H1 (cell line): ENCODE data around the gene CHD5. TPM values are rescaled to one million over a fixed set of nuclear protein-coding genes. Genes with fewer than 3 reads are reported as not detected.

Experiments
- CTCF ChIA-PET: fragments of 300-600 bp; sonication (Branson Sonifier 250); formaldehyde crosslinking; loops from one replicate; lab custom pipeline; 2021; ENCODE audit not compliant: partially characterized antibody; lab: Charles Lee
- POLR2A ChIA-PET: fragments of 300-600 bp; sonication (Branson Sonifier 250); formaldehyde crosslinking; loops from one replicate; lab custom pipeline; 2021; ENCODE audit warnings: inconsistent platforms; ENCODE audit not compliant: partially characterized antibody; lab: Charles Lee
- DNase-seq, 2 experiments: peaks; one replicate each; pipeline versions ENCODE4 v3.0.0 to v3.0.0-alpha.2; 2010 to 2022; ENCODE audit warnings: low spot score in 2 of 2, low read depth in 1 of 2, mixed read lengths in 1 of 2
- FAIRE-seq: peaks from 2 replicates; lab custom pipeline; 2011; peaks lifted over from hg19 to GRCh38; lab: Jason Lieb, UNC
- H2AFZ ChIP-seq: 2 replicates; pipeline ENCODE4 v1.8.1; 2012; ENCODE audit warnings: low read length, inconsistent platforms
- H2AK5ac ChIP-seq: 2 replicates; pipeline ENCODE4 v1.6.1; 2013; ENCODE audit warnings: low read depth, low read length
- H2BK120ac ChIP-seq: replicated peaks from 2 replicates; pipeline ENCODE3; 2013; ENCODE audit warnings: low read depth, low read length, inconsistent platforms
- H2BK12ac ChIP-seq: 2 replicates; pipeline ENCODE4 v1.6.1; 2013; ENCODE audit warnings: low read depth, low read length
- H2BK15ac ChIP-seq: 2 replicates; pipeline ENCODE4 v1.6.1; 2013; ENCODE audit warnings: low read length
- H2BK20ac ChIP-seq: 2 replicates; pipeline ENCODE4 v1.6.1; 2013; ENCODE audit warnings: low read length
- H2BK5ac ChIP-seq: 2 replicates; pipeline ENCODE4 v1.6.1; 2013; ENCODE audit warnings: low read depth, low read length
- H3K14ac ChIP-seq: 2 replicates; pipeline ENCODE4 v1.6.1; 2013; ENCODE audit warnings: inconsistent platforms; ENCODE audit not compliant: insufficient read length
- H3K18ac ChIP-seq: 2 replicates; pipeline ENCODE4 v1.6.1; 2013; ENCODE audit warnings: low read length; ENCODE audit errors: extremely low read depth
- H3K23ac ChIP-seq: 2 replicates; pipeline ENCODE4 v1.6.1; 2013; ENCODE audit warnings: inconsistent platforms; ENCODE audit not compliant: insufficient read length
- H3K23me2 ChIP-seq: 2 replicates; pipeline ENCODE4 v1.6.1; 2013; ENCODE audit warnings: low read depth, low read length
- H3K27ac ChIP-seq: 2 replicates; pipeline ENCODE4 v1.6.1; 2011; ENCODE audit warnings: low read depth, low read length, inconsistent platforms
- H3K27me3 ChIP-seq, 4 experiments: replicated peaks in 1 of 4; 1 replicate in 1 of 4; 2 replicates in 3 of 4; pipeline versions ENCODE4 v1.6.1 to v1.8.1; 2011 to 2013; ENCODE audit warnings: low read length in 3 of 4, mild to moderate bottlenecking in 3 of 4, inconsistent platforms in 2 of 4, mixed read lengths in 2 of 4, moderate library complexity in 1 of 4; ENCODE audit not compliant: control insufficient read depth in 3 of 4, insufficient read depth in 3 of 4; ENCODE audit errors: extremely low read depth in 1 of 4
- H3K36me3 ChIP-seq, 4 experiments: 2 replicates each; pipeline versions ENCODE4 v1.6.1 to v1.8.1; 2011 to 2013; ENCODE audit warnings: mild to moderate bottlenecking in 4 of 4, low read length in 3 of 4, moderate library complexity in 2 of 4, control low read depth in 1 of 4, inconsistent platforms in 1 of 4; ENCODE audit not compliant: insufficient read depth in 4 of 4, control insufficient read depth in 2 of 4
- H3K4ac ChIP-seq: replicated peaks from 2 replicates; pipeline ENCODE3; 2013; ENCODE audit warnings: low read length, low read depth, mixed read lengths, inconsistent platforms; ENCODE audit not compliant: insufficient read length
- H3K4me1 ChIP-seq, 4 experiments: replicated peaks in 1 of 4; 1 replicate in 1 of 4; 2 replicates in 3 of 4; pipeline versions ENCODE4 v1.6.1 to v1.8.1; 2011 to 2013; ENCODE audit warnings: low read length in 3 of 4, inconsistent platforms in 2 of 4, mixed read lengths in 1 of 4; ENCODE audit not compliant: insufficient read depth in 4 of 4, control insufficient read depth in 3 of 4
- H3K4me2 ChIP-seq, 2 experiments: 2 replicates each; pipeline versions ENCODE4 v1.6.1 to v1.8.1; 2011 to 2013; ENCODE audit warnings: low read depth in 2 of 2, low read length in 2 of 2, control low read depth in 1 of 2, inconsistent platforms in 1 of 2, mild to moderate bottlenecking in 1 of 2; ENCODE audit not compliant: insufficient read depth in 1 of 2
- H3K4me3 ChIP-seq, 4 experiments: fragments of 200-600, 300-600 bp in 1 of 4; sonication (generic), shearing (Covaris generic), sonication (Bioruptor Twin) in 1 of 4; 2 replicates each; pipeline versions ENCODE4 v1.5.1 to v1.8.1; 2011 to 2016; ENCODE audit warnings: low read length in 4 of 4, low read depth in 3 of 4, control low read depth in 2 of 4, inconsistent platforms in 2 of 4, mild to moderate bottlenecking in 2 of 4, mixed read lengths in 1 of 4, moderate library complexity in 1 of 4; ENCODE audit not compliant: insufficient read depth in 2 of 4; ENCODE audit errors: extremely low read depth in 1 of 4
- H3K56ac ChIP-seq: replicated peaks from 2 replicates; pipeline ENCODE3; 2013; ENCODE audit warnings: low read depth, mild to moderate bottlenecking, mixed read lengths, low read length, inconsistent platforms; ENCODE audit not compliant: insufficient read length
- H3K79me1 ChIP-seq: 2 replicates; pipeline ENCODE4 v1.6.1; 2013; ENCODE audit warnings: low read depth, low read length, control low read depth
- H3K79me2 ChIP-seq, 2 experiments: 2 replicates each; pipeline versions ENCODE4 v1.6.1 to v1.8.1; 2012 to 2013; ENCODE audit warnings: low read length in 2 of 2, mild to moderate bottlenecking in 2 of 2, inconsistent platforms in 1 of 2; ENCODE audit not compliant: insufficient read depth in 2 of 2, control insufficient read depth in 1 of 2
- H3K9ac ChIP-seq, 4 experiments: replicated peaks in 1 of 4; 1 replicate in 1 of 4; 2 replicates in 3 of 4; pipeline versions ENCODE4 v1.6.1 to v1.8.1; 2011 to 2013; ENCODE audit warnings: low read depth in 3 of 4, low read length in 3 of 4, control low read depth in 2 of 4, mild to moderate bottlenecking in 2 of 4, moderate library complexity in 2 of 4, inconsistent platforms in 1 of 4; ENCODE audit errors: extremely low read depth in 1 of 4
- H3K9me3 ChIP-seq, 2 experiments: 2 replicates each; pipeline versions ENCODE4 v1.6.1 to v1.8.1; 2012 to 2013; ENCODE audit warnings: mild to moderate bottlenecking in 2 of 2, moderate library complexity in 2 of 2, control low read depth in 1 of 2, inconsistent platforms in 1 of 2, low read depth in 1 of 2, low read length in 1 of 2, mixed read lengths in 1 of 2; ENCODE audit not compliant: insufficient read depth in 2 of 2
- H4K20me1 ChIP-seq, 2 experiments: replicated peaks in 1 of 2; 2 replicates each; pipeline versions ENCODE3 to v1.8.1; 2011 to 2013; ENCODE audit warnings: inconsistent platforms in 2 of 2, low read length in 2 of 2, mild to moderate bottlenecking in 1 of 2; ENCODE audit not compliant: insufficient read depth in 2 of 2, control insufficient read depth in 1 of 2
- H4K5ac ChIP-seq: 2 replicates; pipeline ENCODE4 v1.6.1; 2013; ENCODE audit warnings: low read length, low read depth, mixed read lengths, inconsistent platforms; ENCODE audit not compliant: insufficient read length
- H4K8ac ChIP-seq: 2 replicates; pipeline ENCODE4 v1.8.0; 2013; ENCODE audit warnings: mild to moderate bottlenecking, moderate library complexity, low read length, inconsistent platforms; ENCODE audit not compliant: insufficient read depth; ENCODE audit errors: extremely low read depth
- H4K91ac ChIP-seq: replicated peaks from 2 replicates; pipeline ENCODE3; 2013; ENCODE audit warnings: low read length, mixed read lengths, inconsistent platforms; ENCODE audit not compliant: insufficient read length
- CBX8 ChIP-seq: fragments of 300-800, 300-1000 bp; sonication (generic); IDR thresholded peaks from 2 replicates; pipeline ENCODE4 v1.7.1; 2016; ENCODE audit warnings: low read depth, low read length, borderline replicate concordance
- CREB1 ChIP-seq: IDR thresholded peaks from 2 replicates; pipeline ENCODE4 v1.6.1; 2012; ENCODE audit warnings: inconsistent platforms
- EGR1 ChIP-seq: IDR thresholded peaks from 2 replicates; pipeline ENCODE4 v1.6.1; 2011; ENCODE audit warnings: low read depth, low read length, borderline replicate concordance
- GABPA ChIP-seq: IDR thresholded peaks from 2 replicates; pipeline ENCODE4 v1.6.1; 2011; ENCODE audit warnings: mild to moderate bottlenecking, low read length, moderate library complexity, borderline replicate concordance; ENCODE audit not compliant: insufficient read depth
- JUN ChIP-seq: IDR thresholded peaks from 2 replicates; pipeline ENCODE4 v1.6.1; 2011; ENCODE audit warnings: low read depth, mild to moderate bottlenecking, improper control_type of control experiment, low read length
- JUND ChIP-seq: IDR thresholded peaks from 2 replicates; pipeline ENCODE4 v1.6.1; 2011; ENCODE audit warnings: mild to moderate bottlenecking, improper control_type of control experiment, low read length
- KDM4A ChIP-seq: IDR thresholded peaks from one replicate; pipeline ENCODE4 v1.7.1; 2012; ENCODE audit warnings: low read depth, mild to moderate bottlenecking, moderate library complexity, low read length, inconsistent platforms; ENCODE audit not compliant: severe bottlenecking
- KDM5A ChIP-seq: fragments of 200-600 bp; IDR thresholded peaks from 2 replicates; pipeline ENCODE4 v1.7.1; 2012; ENCODE audit warnings: mild to moderate bottlenecking, low read length, inconsistent platforms, mixed read lengths
- NANOG ChIP-seq: IDR thresholded peaks from 2 replicates; pipeline ENCODE4 v1.6.1; 2011; ENCODE audit warnings: low read length, low read depth, mild to moderate bottlenecking, inconsistent platforms; ENCODE audit not compliant: insufficient read depth, poor library complexity, severe bottlenecking
- POLR2A ChIP-seq, 2 experiments: IDR thresholded peaks; 1 replicate in 1 of 2; 2 replicates in 1 of 2; pipeline ENCODE4 v1.6.1; 2011; ENCODE audit warnings: low read depth in 2 of 2, low read length in 2 of 2, mild to moderate bottlenecking in 2 of 2; ENCODE audit errors: control extremely low read depth in 1 of 2
- POLR2AphosphoS5 ChIP-seq: IDR thresholded peaks from 2 replicates; pipeline ENCODE4 v1.6.1; 2011; ENCODE audit warnings: low read depth, low read length
- RXRA ChIP-seq: IDR thresholded peaks from 2 replicates; pipeline ENCODE4 v1.6.1; 2011; ENCODE audit warnings: low read depth, mild to moderate bottlenecking, low read length, moderate library complexity; ENCODE audit not compliant: insufficient read depth
- SRF ChIP-seq: IDR thresholded peaks from 2 replicates; pipeline ENCODE4 v1.6.1; 2011; ENCODE audit warnings: mild to moderate bottlenecking, low read depth, low read length, moderate library complexity
- TBP ChIP-seq: IDR thresholded peaks from 2 replicates; pipeline ENCODE4 v1.6.1; 2011; ENCODE audit warnings: low read depth, low read length, improper control_type of control experiment
- TCF12 ChIP-seq: IDR thresholded peaks from 2 replicates; pipeline ENCODE4 v1.6.1; 2011; ENCODE audit warnings: low read depth, mild to moderate bottlenecking, low read length
- WGBS, 2 experiments: shearing (Covaris generic) in 1 of 2; methylation state at CpG; one replicate each; pipeline versions ENCODE4 v1.1.6 to v1.1.7; 2013 to 2015; ENCODE audit warnings: low lambda C conversion rate in 2 of 2, mixed read lengths in 2 of 2, inconsistent platforms in 1 of 2, low coverage in 1 of 2, missing lambda C conversion rate in 1 of 2; ENCODE audit not compliant: insufficient replicate concordance in 2 of 2, insufficient coverage in 1 of 2, insufficient read length in 1 of 2; ENCODE audit errors: extremely low coverage in 1 of 2, missing lambda C conversion rate in 1 of 2; 5-methylcytosine and 5-hydroxymethylcytosine counted together
- polyA plus RNA-seq, 7 experiments: library from polyadenylated mRNA; depleted of rRNA in 3 of 7; stranded (reverse) in 5 of 7; unstranded in 2 of 7; fragments of >200 nt in 5 of 7; fragments of 200-250 nt in 2 of 7; gene quantifications; 1 replicate in 5 of 7; 2 replicates in 1 of 7; 4 replicates in 1 of 7; pipeline versions ENCODE4 v1.2.1 to v1.2.3, GENCODE V29; 2011 to 2013; ENCODE audit warnings: missing spikeins in 2 of 7, mixed read lengths in 2 of 7
- total RNA-seq: library from RNA; stranded (reverse); fragmentation: NEBNext Ultra II Directional; extraction: Animal tissue kit (Norgen Biotek cat#: 25700); gene quantifications from 2 replicates; pipeline ENCODE4 v1.2.1, GENCODE V29; 2021

The CHD5 gene
- total and polyA plus RNA-seq, 2 of the 8 experiments (the other 6 are each of a cell fraction or from before 2014, with no cell fraction given) = 0.42 to 1.8 TPM

GRCh38 chr1:6158181-6158580 lies 21.9 kb downstream of the CHD5 start:
- no peak overlapping the region for H4K5ac ChIP-seq
- H2BK5ac ChIP-seq = no peak overlapping the region
- H3K27me3 ChIP-seq = no peaks in the 10 kb centered on the region
- H3K18ac ChIP-seq = no peak overlapping the region
- no peak overlapping the region for H3K4ac ChIP-seq
- H2AK5ac ChIP-seq = no peak overlapping the region
- H2BK12ac ChIP-seq = no peak overlapping the region
- peaks cover 3 to 5% of the 10 kb centered on the region in 2 experiments for H4K20me1 ChIP-seq
- DNase-seq (no peak), FAIRE-seq (no peak)
- H2BK120ac ChIP-seq = no peak overlapping the region
- H3K27ac ChIP-seq = no peak overlapping the region
- no peak overlapping the region for H3K9ac ChIP-seq
- ChIA-PET CTCF (interaction anchor here (0.7 to 2.7 kb wide), 9 partner anchors 12 to 117 kb away, joined by 3 to 8 read pairs (median 3); no protein-coding TSS in a partner anchor), POLR2A (interaction anchor here (0.7 to 0.9 kb wide), 2 partner anchors 24 to 30 kb away, joined by 3 read pairs; no protein-coding TSS in a partner anchor)
- no peaks in the 10 kb centered on the region for H3K36me3 ChIP-seq
- no peak overlapping the region for H4K91ac ChIP-seq
- H3K23me2 ChIP-seq = no peaks in the 10 kb centered on the region
- H4K8ac ChIP-seq = no peak overlapping the region; the same call in 1 of the 2 replicates
- no peaks in the 10 kb centered on the region for H3K9me3 ChIP-seq
- no peak overlapping the region for H2BK15ac ChIP-seq
- no peak overlapping the region for H3K4me2 ChIP-seq
- 89% methylated on average over 8 of the region's 8 CpGs; no CpG with 5 or more reads in 1 of the 2 experiments for WGBS, 2 experiments
- no peak overlapping the region for H3K23ac ChIP-seq
- H3K79me2 ChIP-seq = no peaks in the 10 kb centered on the region
- peaks cover 0 to 15% (median 2%) of the 10 kb centered on the region in 4 experiments; a peak in 4 of 7 replicates for H3K4me1 ChIP-seq
- H3K79me1 ChIP-seq = no peaks in the 10 kb centered on the region
- TF ChIP-seq CREB1 = no peak
- TF ChIP-seq SRF = no peak
- no peak for TF ChIP-seq NANOG
- TF ChIP-seq GABPA = no peak
- no peak for TF ChIP-seq CBX8
- TF ChIP-seq TBP = no peak
- no peak for TF ChIP-seq RXRA
- TF ChIP-seq JUND = no peak
- no peak for TF ChIP-seq POLR2A (IDR thresholded peaks at IDR 0.05; ENCODE audit: control extremely low read depth in 1 of 2, low read depth in 2 of 2, low read length in 2 of 2)
- TF ChIP-seq JUN = no peak
- TF ChIP-seq KDM5A = no peak
- TF ChIP-seq POLR2AphosphoS5 = no peak
- TF ChIP-seq TCF12 = no peak
- TF ChIP-seq KDM4A = no peak
- no peak for TF ChIP-seq EGR1
- TF ChIP-seq, all 59 proteins: peak for 0
- Histone ChIP-seq H2AFZ (no peak overlapping the region), H3K4me3 (no peak overlapping the region), H3K56ac (no peak overlapping the region), H2BK20ac (no peak overlapping the region), H3K14ac (no peak overlapping the region)
